BLaER1 (cell line): ENCODE results near the gene COL13A1.

Source experiments
- H3K27ac ChIP-seq: shearing (Covaris generic); formaldehyde crosslinking; 2 replicates; pipeline ENCODE4 v1.8.1; 2022
- H3K27me3 ChIP-seq: shearing (Covaris generic); formaldehyde crosslinking; 2 replicates; pipeline ENCODE4 v1.8.1; 2022
- H3K36me3 ChIP-seq: shearing (Covaris generic); formaldehyde crosslinking; 2 replicates; pipeline ENCODE4 v1.8.1; 2022
- H3K4me1 ChIP-seq: shearing (Covaris generic); formaldehyde crosslinking; 2 replicates; pipeline ENCODE4 v1.8.1; 2022
- H3K4me2 ChIP-seq: shearing (Covaris generic); formaldehyde crosslinking; 2 replicates; pipeline ENCODE4 v1.8.1; 2022
- H3K4me3 ChIP-seq: shearing (Covaris generic); formaldehyde crosslinking; 2 replicates; pipeline ENCODE4 v1.8.1; 2022
- H3K9ac ChIP-seq: shearing (Covaris generic); formaldehyde crosslinking; 2 replicates; pipeline ENCODE4 v1.8.1; 2022
- H3K9me3 ChIP-seq: shearing (Covaris generic); formaldehyde crosslinking; 2 replicates; pipeline ENCODE4 v1.8.1; 2022
- H4K20me1 ChIP-seq: shearing (Covaris generic); formaldehyde crosslinking; 2 replicates; pipeline ENCODE4 v1.8.1; 2022
- Cebpa-rat ChIP-seq: shearing (Covaris generic); IDR thresholded peaks from 2 replicates; pipeline ENCODE4 v1.8.1; 2022

COL13A1 gene

DNA sequence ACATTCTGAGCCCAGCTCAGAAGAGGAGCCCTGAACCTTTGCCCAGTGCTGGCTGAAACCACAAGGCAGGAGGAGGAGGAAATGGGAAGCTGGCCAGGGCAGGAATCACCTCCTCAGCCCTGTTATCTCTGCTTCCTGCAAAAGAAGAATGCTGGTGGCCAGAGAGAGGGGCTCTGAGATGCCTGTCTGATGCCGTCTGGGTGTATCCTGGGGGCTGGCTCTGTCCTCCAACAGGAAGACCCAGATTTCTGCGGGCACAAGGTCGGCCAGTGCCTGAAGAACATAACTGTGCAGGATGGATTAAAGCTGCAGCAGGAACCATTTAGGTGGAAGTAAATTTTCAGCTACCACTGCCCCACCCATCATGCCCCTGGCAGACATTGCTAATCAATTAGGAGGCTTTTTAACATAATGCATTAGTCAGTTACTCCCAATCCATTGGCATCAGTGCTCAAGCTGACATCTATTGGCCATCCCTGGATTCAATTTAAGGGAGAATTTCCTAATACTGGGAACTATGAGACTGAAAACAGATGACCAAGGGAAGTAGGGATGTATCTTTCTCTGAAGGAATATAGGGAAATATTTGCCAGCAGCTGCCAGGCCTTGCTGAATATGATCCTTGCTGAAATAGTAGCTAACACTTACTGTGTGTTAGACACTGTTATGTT lies 67.7 kb downstream of the COL13A1 start:
- H3K4me3 ChIP-seq = no peak overlapping the region
- H3K9ac ChIP-seq = no peak overlapping the region
- no peaks in the 10 kb centered on the region for H4K20me1 ChIP-seq
- H3K27me3 ChIP-seq = no peaks in the 10 kb centered on the region
- no peak overlapping the region for H3K4me2 ChIP-seq
- H3K4me1 ChIP-seq = no peaks in the 10 kb centered on the region
- no peaks in the 10 kb centered on the region for H3K9me3 ChIP-seq
- no peak for TF ChIP-seq Cebpa-rat
- no peak overlapping the region for H3K27ac ChIP-seq
- no peaks in the 10 kb centered on the region for H3K36me3 ChIP-seq

DNA sequence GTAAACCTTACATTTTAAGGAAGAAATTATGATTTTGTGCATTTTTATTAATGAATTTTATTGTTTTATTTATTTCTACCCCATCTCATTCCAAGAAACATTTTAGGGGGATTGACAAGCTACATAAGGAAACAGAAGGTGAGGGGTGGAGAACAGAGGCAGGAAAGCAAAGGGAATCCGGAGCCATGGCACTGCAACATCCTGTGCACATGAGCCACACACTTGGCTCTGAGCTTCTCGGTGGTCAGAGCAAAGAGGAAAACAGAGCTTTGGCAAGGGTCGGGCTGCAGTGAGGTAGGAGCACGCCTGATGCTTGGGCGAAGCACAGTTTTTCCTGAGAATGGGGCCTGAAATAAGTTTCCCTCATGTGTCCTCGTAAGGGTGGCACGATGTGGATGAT lies 68.9 kb downstream of the COL13A1 start:
- TF ChIP-seq Cebpa-rat = no peak
- no peaks in the 10 kb centered on the region for H3K27me3 ChIP-seq

DNA sequence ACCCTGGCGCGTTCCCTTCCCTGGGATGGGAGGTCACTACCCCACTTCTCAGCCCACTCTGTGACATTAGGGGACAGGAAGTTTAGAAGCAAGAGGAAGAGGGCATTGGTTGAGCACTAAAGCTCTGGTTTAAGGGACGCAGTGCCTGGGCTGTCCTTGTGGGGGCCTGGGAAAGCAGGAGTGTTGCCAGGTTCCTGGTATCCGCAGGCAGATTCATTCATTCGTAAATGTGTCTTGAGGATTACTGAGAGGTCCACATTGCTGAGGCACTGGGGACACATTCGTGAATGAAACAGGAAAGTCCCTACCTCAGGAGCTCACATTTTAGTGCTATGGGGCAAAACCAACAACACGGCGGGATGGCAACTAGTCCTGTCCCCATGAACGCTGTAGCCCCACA lies 69.4 kb downstream of the COL13A1 start:
- Histone ChIP-seq H4K20me1 (no peaks in the 10 kb centered on the region), H3K4me1 (no peaks in the 10 kb centered on the region), H3K9ac (no peak overlapping the region), H3K27ac (no peak overlapping the region), H3K4me3 (no peak overlapping the region), H3K4me2 (no peak overlapping the region), H3K9me3 (no peaks in the 10 kb centered on the region), H3K27me3 (no peaks in the 10 kb centered on the region), H3K36me3 (no peaks in the 10 kb centered on the region)
- TF ChIP-seq Cebpa-rat = no peak

More for the DNA sequence above, 68.9 kb downstream of the COL13A1 start:
- Histone ChIP-seq H4K20me1 (no peaks in the 10 kb centered on the region), H3K4me3 (no peak overlapping the region), H3K36me3 (no peaks in the 10 kb centered on the region), H3K9me3 (no peaks in the 10 kb centered on the region), H3K27ac (no peak overlapping the region), H3K9ac (no peak overlapping the region), H3K4me1 (no peaks in the 10 kb centered on the region), H3K4me2 (no peak overlapping the region)

DNA sequence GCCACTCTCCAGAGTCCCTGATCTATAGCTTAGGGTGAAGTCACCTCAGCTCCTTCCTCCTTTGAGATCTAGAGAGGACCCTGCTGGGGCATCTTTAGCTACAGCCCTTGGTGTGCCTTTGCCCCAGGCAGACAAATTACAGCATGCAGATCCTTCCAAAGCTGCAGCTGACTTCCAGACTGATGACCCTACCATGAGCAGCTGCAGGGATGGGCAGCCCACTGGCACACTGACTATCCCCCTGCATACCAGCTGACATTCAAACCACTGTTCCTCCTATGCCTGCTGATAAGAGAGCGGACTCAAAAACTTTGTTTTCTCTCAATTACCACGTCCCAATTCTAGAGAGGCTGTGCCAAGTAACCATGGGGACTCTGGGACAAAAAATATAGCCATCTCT lies 70.6 kb downstream of the COL13A1 start:
- H3K4me1 ChIP-seq = 0 out of 2 replicates have a peak, but pooled peaks cover 4% of the 10 kb centered on the region
- no peak overlapping the region for H3K9ac ChIP-seq
- H3K36me3 ChIP-seq = no peaks in the 10 kb centered on the region
- no peaks in the 10 kb centered on the region for H3K9me3 ChIP-seq
- no peak for TF ChIP-seq Cebpa-rat
- H3K27me3 ChIP-seq = no peaks in the 10 kb centered on the region
- H4K20me1 ChIP-seq = no peaks in the 10 kb centered on the region
- no peak overlapping the region for H3K4me2 ChIP-seq
- H3K4me3 ChIP-seq = no peak overlapping the region
- no peak overlapping the region for H3K27ac ChIP-seq

DNA sequence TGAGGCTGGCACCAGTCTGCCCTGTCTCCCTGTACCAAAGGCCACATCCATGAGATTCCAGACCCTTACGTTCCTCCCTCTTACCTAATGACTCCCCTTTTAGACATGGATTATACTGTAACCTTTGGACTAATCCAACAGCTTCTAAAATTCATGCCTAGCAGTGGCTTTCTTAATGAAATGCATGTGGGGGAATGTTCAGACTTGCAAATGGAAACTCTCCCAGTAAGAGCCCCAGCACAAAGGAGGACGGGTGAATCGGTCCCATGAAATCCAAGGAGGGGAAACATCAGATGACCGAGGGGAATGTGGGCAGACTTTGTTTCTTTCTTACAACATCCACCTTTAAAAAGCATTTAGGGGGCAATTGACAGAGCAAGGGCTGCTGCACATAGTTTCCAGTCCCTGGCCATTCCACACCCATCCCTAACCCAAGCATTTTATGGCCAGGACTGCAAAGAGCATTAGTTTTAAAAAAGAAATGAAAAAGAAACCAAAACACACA lies 71.5 kb downstream of the COL13A1 start:
- Histone ChIP-seq H3K4me1 (peaks cover 12% of the 10 kb centered on the region), H3K9ac (no peak overlapping the region), H3K36me3 (no peaks in the 10 kb centered on the region), H3K27me3 (no peaks in the 10 kb centered on the region), H4K20me1 (no peaks in the 10 kb centered on the region), H3K27ac (no peak overlapping the region), H3K4me2 (no peak overlapping the region), H3K9me3 (no peaks in the 10 kb centered on the region), H3K4me3 (no peak overlapping the region)
- TF ChIP-seq Cebpa-rat = no peak

DNA sequence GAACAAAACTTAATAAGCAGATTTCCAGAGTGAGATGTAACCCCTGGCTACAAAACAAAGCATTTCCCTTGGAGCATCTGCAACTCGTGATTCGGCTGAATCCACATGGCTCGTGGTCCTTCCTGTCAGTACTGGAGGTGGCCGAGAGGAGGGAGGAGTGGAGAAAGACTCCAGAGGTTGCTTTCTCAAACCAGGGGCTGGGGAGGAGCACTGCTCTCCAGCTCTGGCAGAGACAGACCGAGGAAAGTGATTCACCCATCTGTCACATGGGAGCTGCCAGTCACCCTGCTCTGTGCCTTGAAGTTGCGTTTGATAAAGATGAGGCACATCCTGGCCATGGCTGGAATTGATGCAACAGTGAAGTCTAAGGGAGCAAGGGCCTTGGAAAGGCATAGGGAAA lies 72.7 kb downstream of the COL13A1 start:
- Histone ChIP-seq H3K27me3 (no peaks in the 10 kb centered on the region), H3K9me3 (no peaks in the 10 kb centered on the region), H3K4me3 (no peak overlapping the region), H3K27ac (no peak overlapping the region), H3K4me2 (no peak overlapping the region), H4K20me1 (no peaks in the 10 kb centered on the region), H3K9ac (no peak overlapping the region), H3K4me1 (peaks cover 19% of the 10 kb centered on the region), H3K36me3 (no peaks in the 10 kb centered on the region)
- TF ChIP-seq Cebpa-rat = no peak

DNA sequence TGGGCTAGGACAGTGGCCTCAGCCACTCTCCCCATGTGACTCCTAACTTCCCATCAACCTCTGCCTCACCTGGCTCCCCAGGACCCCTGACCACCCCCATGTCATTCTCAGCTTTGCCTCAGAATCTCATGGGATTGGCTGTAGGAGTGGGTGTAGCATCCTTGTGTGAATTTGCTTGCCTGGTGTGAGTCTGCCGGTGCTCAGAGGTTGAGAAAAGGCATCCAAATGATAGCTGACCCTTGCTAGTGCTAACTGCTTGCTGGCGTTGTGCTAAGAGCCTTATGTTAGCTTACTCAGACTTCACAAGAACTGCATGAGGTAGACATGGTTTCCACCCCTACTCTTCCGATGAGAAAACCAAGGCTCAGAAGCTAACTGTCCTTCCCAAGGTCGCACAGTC lies 74.2 kb downstream of the COL13A1 start:
- Histone ChIP-seq H3K9me3 (no peaks in the 10 kb centered on the region), H4K20me1 (no peaks in the 10 kb centered on the region), H3K4me2 (no peak overlapping the region), H3K36me3 (no peaks in the 10 kb centered on the region), H3K27ac (no peak overlapping the region), H3K4me3 (no peak overlapping the region), H3K4me1 (peaks cover 33% of the 10 kb centered on the region), H3K9ac (no peak overlapping the region), H3K27me3 (no peaks in the 10 kb centered on the region)
- no peak for TF ChIP-seq Cebpa-rat

DNA sequence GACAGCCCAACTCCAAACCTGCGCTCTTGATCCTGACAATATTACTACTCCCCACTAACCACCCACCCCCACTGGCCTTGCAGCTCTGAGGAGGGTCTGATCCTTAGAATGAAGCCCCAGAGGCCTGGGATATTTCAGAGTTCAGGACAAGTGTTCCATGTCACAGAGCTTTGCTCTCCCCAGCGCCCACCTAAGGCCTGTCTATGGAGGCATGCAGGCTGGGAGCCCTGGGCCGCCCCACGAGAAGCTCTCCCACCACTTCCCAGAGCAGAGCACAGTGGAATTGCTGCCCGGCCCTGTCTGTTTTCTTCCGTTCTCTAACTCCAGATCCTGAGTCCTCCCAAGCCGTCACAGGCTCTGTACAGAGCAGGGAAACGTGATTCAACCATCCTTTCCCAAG lies 74.6 kb downstream of the COL13A1 start:
- no peaks in the 10 kb centered on the region for H3K9me3 ChIP-seq
- no peak for TF ChIP-seq Cebpa-rat
- H3K4me2 ChIP-seq = no peak overlapping the region
- no peak overlapping the region for H3K9ac ChIP-seq
- H3K27me3 ChIP-seq = no peaks in the 10 kb centered on the region
- H3K27ac ChIP-seq = no peak overlapping the region
- no peaks in the 10 kb centered on the region for H3K36me3 ChIP-seq
- no peaks in the 10 kb centered on the region for H4K20me1 ChIP-seq
- peaks cover 37% of the 10 kb centered on the region for H3K4me1 ChIP-seq
- no peak overlapping the region for H3K4me3 ChIP-seq

DNA sequence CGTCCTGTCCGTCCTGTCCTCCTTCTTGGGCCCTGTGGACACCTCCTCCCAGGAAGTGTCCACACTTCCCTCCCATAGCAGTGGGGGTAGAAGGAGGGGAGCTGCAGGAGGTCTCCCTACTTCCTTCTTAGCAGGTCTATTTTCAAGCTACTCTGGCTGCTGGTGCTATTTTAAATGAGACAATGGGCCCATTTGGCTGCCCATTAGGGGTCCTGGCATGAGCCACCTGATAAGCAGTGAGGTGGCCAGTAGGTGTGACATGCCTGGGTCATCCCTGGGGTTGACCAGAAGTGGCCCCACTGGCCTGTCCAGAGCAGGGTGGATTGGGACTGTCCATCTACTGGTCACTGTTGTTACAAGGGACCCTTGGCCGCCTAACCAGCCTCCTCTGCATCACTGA lies 75.2 kb downstream of the COL13A1 start:
- no peak overlapping the region for H3K4me2 ChIP-seq

DNA sequence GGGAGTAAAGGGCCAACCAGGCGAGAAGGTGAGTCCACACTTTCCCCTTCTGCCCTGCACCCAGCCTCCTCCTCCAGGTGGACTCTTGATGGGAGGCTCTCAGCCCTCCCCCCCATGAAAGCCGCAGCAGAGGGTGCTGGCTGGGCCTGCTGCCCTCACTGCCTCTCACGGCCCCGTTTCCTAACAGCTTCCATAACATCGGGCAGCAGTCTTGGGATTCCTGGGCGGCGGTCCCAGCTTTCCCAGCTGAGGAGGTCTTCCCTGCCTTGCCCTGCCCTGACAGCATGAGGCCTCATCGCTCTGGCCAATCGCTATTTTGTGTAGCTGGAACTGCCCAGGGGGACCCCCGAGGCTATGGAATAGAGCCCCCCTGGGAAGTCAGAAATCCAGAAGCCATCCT lies 76.3 kb downstream of the COL13A1 start:
- H3K9ac ChIP-seq = no peak overlapping the region
- H3K27ac ChIP-seq = no peak overlapping the region
- H3K4me1 ChIP-seq = peaks cover 44% of the 10 kb centered on the region
- no peak for TF ChIP-seq Cebpa-rat
- no peak overlapping the region for H3K4me3 ChIP-seq
- H3K4me2 ChIP-seq = peak overlapping the region; percentile 40; the same call in 1 of the 2 replicates
- no peaks in the 10 kb centered on the region for H3K27me3 ChIP-seq
- H3K36me3 ChIP-seq = no peaks in the 10 kb centered on the region
- H4K20me1 ChIP-seq = no peaks in the 10 kb centered on the region
- no peaks in the 10 kb centered on the region for H3K9me3 ChIP-seq

More for the DNA sequence above, 75.2 kb downstream of the COL13A1 start:
- Histone ChIP-seq H3K36me3 (no peaks in the 10 kb centered on the region), H3K27me3 (no peaks in the 10 kb centered on the region), H3K27ac (no peak overlapping the region), H3K4me1 (peaks cover 44% of the 10 kb centered on the region), H3K4me3 (no peak overlapping the region), H3K9ac (no peak overlapping the region), H4K20me1 (no peaks in the 10 kb centered on the region), H3K9me3 (no peaks in the 10 kb centered on the region)
- no peak for TF ChIP-seq Cebpa-rat

DNA sequence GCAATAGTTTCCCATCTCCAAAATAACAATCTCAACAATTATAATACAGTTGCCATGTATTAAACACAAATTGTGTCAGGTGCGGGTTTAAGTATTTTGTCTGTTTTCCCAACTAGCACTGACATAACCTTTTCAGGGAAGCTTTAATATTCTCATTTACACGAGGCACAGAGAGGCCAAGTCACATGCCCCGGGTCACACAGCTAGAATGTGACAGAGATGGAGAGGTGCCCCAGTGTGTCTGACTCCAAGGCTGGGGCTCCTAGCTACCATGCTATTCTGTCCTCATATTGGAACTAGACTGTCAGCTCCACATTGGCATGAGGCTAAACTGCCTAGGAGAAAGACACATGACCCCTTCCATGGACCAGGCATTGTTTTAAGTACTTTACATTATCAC lies 77.2 kb downstream of the COL13A1 start:
- Histone ChIP-seq H4K20me1 (no peaks in the 10 kb centered on the region), H3K36me3 (no peaks in the 10 kb centered on the region), H3K4me2 (no peak overlapping the region), H3K27me3 (no peaks in the 10 kb centered on the region), H3K9me3 (no peaks in the 10 kb centered on the region), H3K27ac (no peak overlapping the region), H3K9ac (no peak overlapping the region), H3K4me3 (no peak overlapping the region), H3K4me1 (peaks cover 44% of the 10 kb centered on the region)
- no peak for TF ChIP-seq Cebpa-rat
